Mucosa of descending colon (tissue), 3 donors: Measurements from ENCODE around the gene RMI1. TPM values are rescaled to one million over a fixed set of nuclear protein-coding genes. Genes with fewer than 3 reads are reported as not detected.
A peak's percentile ranks its signal among the peaks of the same experiment; 100 is the strongest.

Experiments used
- ATAC-seq: fragments of 200-7000 bp; cut with Tn5 transposase; one replicate; pipeline ENCODE4 v1.9.1; 2020; ENCODE audit warnings: mild to moderate bottlenecking, moderate library complexity
- DNase-seq, 3 donors: peaks; one replicate each; pipeline ENCODE4 v3.0.0-alpha.2; 2020
- H3K36me3 ChIP-seq: fragments of 200-600 bp; one replicate; pipeline ENCODE4 v1.8.0; 2021; ENCODE audit warnings: low read depth, mild to moderate bottlenecking
- H3K4me1 ChIP-seq: fragments of 200-600 bp; one replicate; pipeline ENCODE4 v1.8.0; 2021; ENCODE audit warnings: low read depth, mild to moderate bottlenecking
- H3K4me3 ChIP-seq: fragments of 200-600 bp; one replicate; pipeline ENCODE4 v1.8.0; 2021; ENCODE audit warnings: mild to moderate bottlenecking
- H3K9me3 ChIP-seq: fragments of 200-600 bp; one replicate; pipeline ENCODE4 v1.8.0; 2021; ENCODE audit warnings: mild to moderate bottlenecking
- intact Hi-C, 2 donors: fragments of 100-400 bp; cut with DNase I in 1 of 2; cut with micrococcal nuclease in 1 of 2; formaldehyde crosslinking; loops; one replicate each; pipeline versions ENCODE4 v1.11.0 to v1.11.1; 2022; cut with DNase I, micrococcal nuclease
- total RNA-seq, 3 donors: library from RNA; stranded (reverse); fragmentation: NEBNext Ultra II Directional in 2 of 3; extraction: Animal tissue kit (Norgen Biotek cat#: 25700) in 2 of 3; gene quantifications; one replicate each; pipeline versions ENCODE4 v1.2.1 to v1.2.4, GENCODE V29; 2021 to 2023
- TF ChIP-seq, protein P1 (sequence below): fragments of 200-600 bp; IDR thresholded peaks from one replicate; pipeline ENCODE4 v1.8.0; 2022; ENCODE audit warnings: antibody characterized with exemption, mild to moderate bottlenecking
- donor health status: DM: no; HTN: no; CAD: no; lungs with moderate emphysema.
- donor health status: DM: no; HTN: no; CAD: no.
- donor health status: DM: no; HTN: yes; CAD: no.

RMI1 gene
- total RNA-seq, 3 donors from 2014 or later = 7.0 to 15.6 (median 11.6) TPM

DNA sequence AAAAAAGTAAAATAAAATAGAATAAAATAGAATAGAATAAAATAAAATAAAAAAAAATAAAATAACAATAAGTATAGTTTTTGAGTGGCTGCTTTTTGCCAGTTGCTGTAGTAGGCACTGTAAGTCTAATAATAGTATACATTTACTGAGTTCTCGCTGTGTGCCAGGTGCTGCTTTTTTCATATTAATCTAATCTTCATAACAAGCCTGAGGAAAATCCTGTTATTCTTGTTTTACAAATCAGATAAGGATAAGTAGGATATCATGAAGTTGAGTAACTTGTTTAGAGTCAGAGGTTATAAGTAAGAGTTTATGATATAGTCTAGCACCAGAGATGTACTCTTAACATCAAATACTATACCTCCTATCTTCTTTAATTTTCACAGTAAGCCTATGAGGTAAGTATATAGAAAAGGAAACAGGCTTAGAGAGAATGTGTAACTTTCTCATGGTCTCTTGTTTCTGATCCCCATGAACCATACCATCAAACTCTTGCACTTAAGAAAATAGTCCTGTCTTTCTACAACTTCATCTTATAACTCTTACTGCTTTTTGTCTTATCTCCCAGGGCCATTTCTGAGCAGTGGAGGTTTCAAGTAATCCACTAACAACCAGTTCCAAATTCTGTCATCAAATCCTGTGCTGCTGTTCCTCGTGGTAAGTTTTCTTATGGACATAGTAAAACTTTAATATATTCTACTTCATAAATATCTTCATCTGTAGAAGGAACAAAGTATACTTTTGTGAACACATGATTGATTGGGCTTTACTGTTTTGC is 18.7 kb downstream of the RMI1 start:
- no peaks in the 10 kb centered on the region for H3K9me3 ChIP-seq
- TF ChIP-seq, protein P1, sequence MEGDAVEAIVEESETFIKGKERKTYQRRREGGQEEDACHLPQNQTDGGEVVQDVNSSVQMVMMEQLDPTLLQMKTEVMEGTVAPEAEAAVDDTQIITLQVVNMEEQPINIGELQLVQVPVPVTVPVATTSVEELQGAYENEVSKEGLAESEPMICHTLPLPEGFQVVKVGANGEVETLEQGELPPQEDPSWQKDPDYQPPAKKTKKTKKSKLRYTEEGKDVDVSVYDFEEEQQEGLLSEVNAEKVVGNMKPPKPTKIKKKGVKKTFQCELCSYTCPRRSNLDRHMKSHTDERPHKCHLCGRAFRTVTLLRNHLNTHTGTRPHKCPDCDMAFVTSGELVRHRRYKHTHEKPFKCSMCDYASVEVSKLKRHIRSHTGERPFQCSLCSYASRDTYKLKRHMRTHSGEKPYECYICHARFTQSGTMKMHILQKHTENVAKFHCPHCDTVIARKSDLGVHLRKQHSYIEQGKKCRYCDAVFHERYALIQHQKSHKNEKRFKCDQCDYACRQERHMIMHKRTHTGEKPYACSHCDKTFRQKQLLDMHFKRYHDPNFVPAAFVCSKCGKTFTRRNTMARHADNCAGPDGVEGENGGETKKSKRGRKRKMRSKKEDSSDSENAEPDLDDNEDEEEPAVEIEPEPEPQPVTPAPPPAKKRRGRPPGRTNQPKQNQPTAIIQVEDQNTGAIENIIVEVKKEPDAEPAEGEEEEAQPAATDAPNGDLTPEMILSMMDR = no peak
- DNase-seq = no peak
- no peaks in the 10 kb centered on the region for H3K4me1 ChIP-seq
- H3K4me3 ChIP-seq = no peak overlapping the region
- intact Hi-C loops = no loop called here
- H3K36me3 ChIP-seq = no peaks in the 10 kb centered on the region
- peak; percentile 23 for ATAC-seq

DNA sequence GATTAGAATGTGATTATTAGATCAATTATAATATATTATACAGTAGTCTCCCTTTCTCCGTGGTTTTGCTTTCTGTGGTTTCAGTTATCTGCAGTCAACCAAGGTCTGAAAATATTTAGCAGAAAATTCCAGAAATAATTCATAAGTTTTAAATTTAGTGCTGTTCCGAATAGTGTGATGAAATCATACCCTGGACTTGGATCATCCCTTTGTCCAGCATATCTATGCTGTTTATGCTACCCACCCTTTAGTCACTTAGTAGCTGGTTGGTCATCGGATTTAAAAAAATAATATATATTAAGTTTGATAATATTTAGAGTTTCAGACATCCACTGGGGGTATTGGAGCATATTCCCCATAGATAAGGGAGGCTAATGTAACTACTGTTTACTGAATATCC is 19.6 kb downstream of the RMI1 start:
- Histone ChIP-seq H3K4me3 (no peak overlapping the region), H3K36me3 (no peaks in the 10 kb centered on the region), H3K9me3 (no peaks in the 10 kb centered on the region), H3K4me1 (no peaks in the 10 kb centered on the region)
- intact Hi-C loops = no loop called here
- TF ChIP-seq, protein P1 = no peak
- no peak for ATAC-seq
- no peak for DNase-seq

DNA sequence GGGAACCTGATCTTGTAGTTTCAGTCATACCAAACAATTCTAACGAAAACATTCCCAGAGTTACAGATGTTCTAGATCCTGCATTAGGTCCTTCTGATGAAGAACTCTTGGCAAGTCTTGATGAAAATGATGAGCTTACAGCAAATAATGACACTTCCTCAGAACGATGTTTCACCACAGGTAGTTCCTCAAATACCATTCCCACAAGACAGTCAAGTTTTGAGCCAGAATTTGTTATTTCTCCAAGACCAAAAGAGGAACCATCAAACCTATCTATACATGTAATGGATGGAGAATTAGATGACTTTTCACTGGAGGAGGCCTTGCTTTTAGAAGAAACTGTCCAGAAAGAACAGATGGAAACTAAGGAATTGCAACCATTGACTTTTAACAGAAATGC is 21.0 kb downstream of the RMI1 start:
- Histone ChIP-seq H3K4me3 (no peak overlapping the region), H3K36me3 (no peaks in the 10 kb centered on the region), H3K9me3 (no peaks in the 10 kb centered on the region), H3K4me1 (no peaks in the 10 kb centered on the region)
- ATAC-seq = no peak
- TF ChIP-seq, protein P1 = no peak
- intact Hi-C loops = no loop called here
- DNase-seq = no peak

DNA sequence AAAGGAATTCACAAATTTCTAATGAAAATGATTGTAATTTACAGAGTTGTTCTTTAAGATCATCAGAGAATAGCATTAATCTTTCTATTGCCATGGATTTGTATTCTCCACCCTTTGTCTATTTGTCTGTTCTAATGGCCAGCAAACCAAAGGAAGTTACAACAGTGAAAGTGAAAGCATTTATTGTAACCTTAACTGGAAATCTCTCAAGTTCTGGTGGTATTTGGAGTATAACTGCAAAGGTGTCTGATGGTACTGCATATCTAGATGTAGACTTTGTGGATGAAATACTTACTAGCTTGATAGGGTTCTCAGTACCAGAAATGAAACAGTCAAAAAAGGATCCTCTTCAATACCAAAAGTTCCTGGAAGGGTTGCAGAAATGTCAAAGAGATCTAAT is 21.7 kb downstream of the RMI1 start:
- TF ChIP-seq, protein P1 = no peak
- no peaks in the 10 kb centered on the region for H3K4me1 ChIP-seq
- intact Hi-C loops = no loop called here

DNA sequence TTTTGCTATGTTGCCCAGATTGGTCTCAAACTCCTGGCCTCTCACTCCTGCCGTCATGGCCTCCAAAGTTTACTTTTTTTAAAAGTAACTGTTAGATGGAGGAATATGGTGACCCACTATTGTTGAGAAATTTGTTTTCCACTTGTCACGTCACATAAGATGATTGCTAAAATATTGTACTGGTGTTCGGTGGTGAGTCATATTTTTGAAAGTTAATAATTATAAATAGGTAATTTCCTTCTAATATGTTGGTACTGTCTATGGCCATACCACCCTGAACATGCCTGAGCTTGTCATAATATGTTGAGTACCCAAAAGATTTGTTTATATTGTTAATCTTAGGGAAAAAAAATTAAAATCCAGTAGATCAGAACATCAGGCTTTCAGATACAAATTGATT is 22.6 kb downstream of the RMI1 start:
- Histone ChIP-seq H3K9me3 (no peaks in the 10 kb centered on the region), H3K4me1 (no peaks in the 10 kb centered on the region), H3K4me3 (no peak overlapping the region), H3K36me3 (no peaks in the 10 kb centered on the region)
- intact Hi-C loops = no loop called here
- TF ChIP-seq, protein P1 = no peak
- ATAC-seq (no peak), DNase-seq (no peak)

More for the DNA sequence above, 21.7 kb downstream of the RMI1 start:
- ATAC-seq = peak; percentile 47
- no peak overlapping the region for H3K4me3 ChIP-seq
- no peaks in the 10 kb centered on the region for H3K36me3 ChIP-seq
- no peak for DNase-seq
- H3K9me3 ChIP-seq = no peaks in the 10 kb centered on the region
